Stromal cell of bone marrow (primary cell): ENCODE data around the gene PLIN1.
A peak's percentile ranks its signal among the peaks of the same experiment; 100 is the strongest.

Source experiments
- DNase-seq: peaks from one replicate; pipeline ENCODE4 v3.0.0-alpha.2; 2012; ENCODE audit warnings: low read depth

Gene PLIN1

DNA sequence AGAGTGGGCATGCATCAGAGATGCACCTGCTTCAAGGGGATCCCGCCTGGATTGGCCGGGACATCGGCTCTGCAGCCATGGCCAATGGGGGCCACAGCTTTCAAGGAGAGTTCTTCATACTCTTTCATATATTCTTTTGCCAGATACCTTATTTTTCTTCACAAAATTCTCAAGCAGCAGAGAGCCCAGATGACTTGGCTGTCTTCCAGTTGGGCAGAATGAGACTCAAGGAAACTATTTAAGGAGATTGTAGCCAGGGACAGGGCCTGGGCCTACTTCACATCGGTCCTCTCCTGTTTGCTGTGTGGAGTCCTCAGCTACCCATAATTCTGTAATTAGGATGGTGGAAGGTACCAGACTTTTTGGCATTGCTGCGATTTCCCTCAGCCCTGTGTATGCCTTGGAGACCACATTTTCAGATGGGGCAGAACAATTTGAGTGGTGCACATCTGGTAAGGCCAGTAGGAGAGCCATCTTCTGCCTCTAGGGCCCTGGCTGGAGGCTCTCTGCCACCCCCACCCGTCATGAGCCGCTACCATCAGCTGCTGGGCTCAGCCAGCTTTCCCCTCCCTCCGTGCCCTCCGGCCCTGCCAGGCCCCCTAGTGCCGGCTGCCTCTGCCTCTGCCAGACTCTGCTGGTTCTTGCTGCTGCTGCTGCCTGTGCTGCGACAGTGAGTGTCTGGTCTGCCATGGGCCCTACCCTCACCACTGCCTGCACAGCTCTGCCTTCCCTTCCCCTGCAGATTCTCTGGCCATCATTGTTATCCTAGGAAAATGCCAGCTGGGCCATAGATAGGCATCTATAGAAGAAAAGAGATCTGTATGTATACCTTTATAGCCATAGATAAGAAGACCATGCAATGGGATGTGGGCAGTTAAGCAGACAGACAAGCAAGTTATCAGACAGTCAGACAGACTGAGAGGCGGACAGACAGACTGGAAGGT, 6.7 kb downstream of the PLIN1 start:
- peak; percentile 54 for DNase-seq

DNA sequence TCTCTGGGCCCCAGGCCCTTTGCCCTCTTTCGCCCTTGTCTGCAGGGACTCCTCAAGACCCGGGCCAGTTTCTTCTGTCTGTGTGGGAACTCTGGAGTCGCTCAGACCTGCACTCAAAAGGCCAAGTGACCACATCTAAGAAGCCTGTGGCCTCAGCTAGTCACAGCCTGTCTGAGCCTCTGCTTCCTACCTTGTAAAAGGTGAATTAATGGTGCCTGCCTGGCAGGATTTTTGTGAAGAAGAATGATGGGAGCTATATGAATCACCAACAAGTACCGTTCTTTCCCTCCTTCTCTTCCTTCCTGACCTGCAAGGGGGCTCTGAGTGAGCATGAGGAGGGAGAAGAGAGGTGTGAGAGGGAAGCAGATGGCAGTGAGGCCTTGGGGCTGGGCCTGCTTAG, 7.5 kb downstream of the PLIN1 start:
- no peak for DNase-seq

GRCh38 chr15:89670971-89671560, 8.1 kb downstream of the PLIN1 start:
- no peak for DNase-seq

DNA sequence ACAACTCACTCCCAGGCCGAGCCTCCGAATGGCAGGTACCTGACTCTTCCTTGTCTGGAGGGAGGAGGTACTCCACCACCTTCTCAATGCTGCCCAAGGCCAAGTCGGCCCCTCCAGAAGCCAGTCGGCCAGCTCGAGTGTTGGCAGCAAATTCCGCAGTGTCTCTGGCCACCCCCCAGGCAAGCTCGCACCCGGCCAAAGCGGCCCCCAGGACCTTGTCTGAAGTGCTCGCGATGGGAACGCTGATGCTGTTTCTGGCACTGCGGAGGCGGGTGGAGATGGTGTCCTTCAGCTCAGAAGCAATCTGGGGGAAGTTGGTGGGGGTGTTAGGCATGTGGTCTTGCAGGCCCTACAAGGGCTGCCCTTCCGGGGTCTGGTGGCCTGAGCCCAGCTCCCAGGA, 9.2 kb downstream of the PLIN1 start:
- DNase-seq = no peak

DNA sequence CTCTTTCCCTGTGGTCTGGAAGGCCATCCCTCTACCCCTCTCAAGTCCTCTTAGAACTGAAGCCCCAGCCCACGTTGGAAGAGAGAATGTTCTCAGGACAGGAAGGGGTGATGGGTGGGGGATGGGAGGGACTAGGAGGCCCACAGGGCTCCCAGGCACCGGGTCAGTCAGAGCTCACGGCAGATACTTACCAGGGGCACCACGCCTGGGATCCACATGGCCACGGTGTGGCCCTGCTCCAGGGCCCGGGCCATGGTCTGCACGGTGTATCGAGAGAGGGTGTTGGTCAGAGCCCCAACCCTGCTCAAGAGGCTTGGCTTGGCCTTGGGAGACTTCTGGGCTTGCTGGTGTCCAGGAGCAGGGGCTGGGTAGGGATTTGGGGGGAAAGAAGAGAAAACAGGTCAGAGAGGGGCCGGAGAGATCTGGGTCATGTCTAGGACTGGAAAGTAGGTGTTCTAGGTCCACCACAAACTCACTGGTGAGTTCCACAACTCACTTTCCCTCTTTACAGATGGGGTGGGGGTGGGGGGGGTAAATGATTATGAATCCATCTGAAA, 9.8 kb downstream of the PLIN1 start:
- DNase-seq = no peak

- DNase-seq = no peak
These were observed 11.0 kb downstream of the PLIN1 start for GRCh38 chr15:89668171-89668570.

- no peak for DNase-seq
These were observed 11.5 kb downstream of the PLIN1 start for GRCh38 chr15:89667706-89667960.

DNA sequence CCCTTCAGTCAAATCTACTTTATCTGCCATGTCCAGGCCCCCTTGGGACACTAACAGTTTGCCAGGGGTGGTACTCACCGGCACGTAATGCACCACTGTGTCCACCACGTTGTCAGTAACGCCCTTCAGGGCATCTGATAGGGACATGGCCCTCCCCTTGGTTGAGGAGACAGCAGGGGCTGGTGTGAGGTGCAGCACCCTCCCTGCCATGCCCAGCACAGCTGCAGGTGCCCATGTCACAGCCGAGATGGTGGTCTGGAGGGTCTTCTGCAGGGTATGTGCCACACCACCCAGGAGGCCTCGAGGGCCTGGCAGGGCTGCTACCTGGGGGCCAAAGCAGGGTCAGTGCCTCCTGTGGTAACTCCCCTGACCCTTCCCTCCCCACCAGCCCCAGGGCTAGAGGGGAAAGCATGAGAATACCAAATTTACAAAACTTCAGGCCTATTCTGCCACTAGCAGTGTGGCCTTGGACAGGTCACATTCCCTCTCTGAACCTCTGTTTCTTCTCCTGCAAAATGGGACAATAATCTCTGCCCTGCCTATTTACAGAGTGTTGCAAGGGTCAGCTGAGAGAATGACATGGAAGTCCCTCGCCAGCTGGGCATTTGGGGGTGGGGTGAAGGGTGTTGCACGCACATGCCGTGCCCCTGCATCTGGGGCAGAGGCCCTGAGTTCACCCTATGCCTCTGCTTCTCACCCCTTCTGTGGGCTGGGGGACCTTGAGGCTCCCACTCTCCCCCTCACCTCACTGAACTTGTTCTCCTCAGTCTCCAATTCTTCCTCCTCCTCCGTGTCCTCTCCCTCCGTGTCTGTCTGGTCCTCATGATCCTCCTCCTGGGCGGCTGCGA, 12.1 kb downstream of the PLIN1 start:
- DNase-seq = no peak

- no peak for DNase-seq
These were observed 12.8 kb downstream of the PLIN1 start for GRCh38 chr15:89666184-89666857.

DNA sequence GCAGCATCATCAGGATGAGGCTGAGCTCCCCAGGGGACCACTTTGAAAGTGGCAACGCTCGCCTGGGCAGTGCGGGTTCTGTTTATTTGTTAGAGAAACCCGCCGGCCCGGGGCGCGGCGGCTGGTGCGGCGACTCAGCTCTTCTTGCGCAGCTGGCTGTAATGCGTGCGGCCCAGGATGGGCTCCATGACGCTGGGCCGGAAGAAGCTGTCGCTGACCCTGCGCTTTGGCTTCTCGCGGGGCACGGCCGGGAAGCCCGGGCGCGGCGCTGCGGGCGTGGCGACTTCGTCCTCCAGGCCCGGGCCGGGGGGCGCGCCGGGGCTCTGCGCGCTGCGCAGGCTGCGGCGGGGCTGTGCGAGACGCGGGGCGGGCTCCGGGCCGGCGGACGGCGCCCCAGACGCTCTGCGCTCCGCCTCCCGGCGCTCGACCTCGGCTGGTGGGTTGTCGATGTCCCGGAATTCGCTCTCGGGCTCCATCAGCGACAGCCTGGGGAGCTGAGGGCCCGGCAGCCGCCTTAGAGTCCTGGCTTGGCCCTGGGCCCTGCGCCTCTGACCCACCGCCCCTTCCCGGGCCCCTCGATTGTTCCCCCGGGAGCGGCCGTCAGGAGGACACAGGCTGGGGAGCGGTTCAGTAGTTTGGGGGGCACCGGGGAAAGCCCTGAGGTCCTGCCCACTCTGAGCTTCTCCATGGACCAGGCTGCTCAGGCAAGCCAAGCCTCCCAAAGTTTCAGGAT, 13.6 kb downstream of the PLIN1 start:
- DNase-seq = no peak

GRCh38 chr15:89664441-89665350, 14.5 kb downstream of the PLIN1 start:
- no peak for DNase-seq

- DNase-seq = peak; percentile 81
These were observed 16.1 kb downstream of the PLIN1 start for GRCh38 chr15:89662893-89663626.

- no peak for DNase-seq
These were observed 18.6 kb downstream of the PLIN1 start for GRCh38 chr15:89660556-89660955.

DNA sequence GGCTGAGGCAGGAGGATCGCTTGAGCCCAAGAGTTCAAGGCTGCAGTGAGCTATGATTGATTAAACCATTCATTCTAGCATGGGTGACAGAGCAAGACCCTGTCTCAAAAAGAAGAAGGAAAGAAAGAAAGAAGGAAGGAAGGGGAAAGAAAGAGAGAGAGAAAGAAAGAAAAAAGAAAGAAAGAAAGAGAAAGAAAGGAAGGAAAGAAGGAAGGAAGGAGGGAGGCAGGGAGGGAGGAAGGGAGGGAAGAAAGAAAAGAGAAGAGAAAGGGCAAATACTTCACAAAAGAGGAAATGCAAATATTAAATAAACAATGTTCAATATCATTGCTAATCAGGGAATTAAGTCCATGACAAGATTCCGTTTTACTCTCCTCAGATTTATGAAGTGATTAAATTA, 19.9 kb downstream of the PLIN1 start:
- DNase-seq = no peak

DNA sequence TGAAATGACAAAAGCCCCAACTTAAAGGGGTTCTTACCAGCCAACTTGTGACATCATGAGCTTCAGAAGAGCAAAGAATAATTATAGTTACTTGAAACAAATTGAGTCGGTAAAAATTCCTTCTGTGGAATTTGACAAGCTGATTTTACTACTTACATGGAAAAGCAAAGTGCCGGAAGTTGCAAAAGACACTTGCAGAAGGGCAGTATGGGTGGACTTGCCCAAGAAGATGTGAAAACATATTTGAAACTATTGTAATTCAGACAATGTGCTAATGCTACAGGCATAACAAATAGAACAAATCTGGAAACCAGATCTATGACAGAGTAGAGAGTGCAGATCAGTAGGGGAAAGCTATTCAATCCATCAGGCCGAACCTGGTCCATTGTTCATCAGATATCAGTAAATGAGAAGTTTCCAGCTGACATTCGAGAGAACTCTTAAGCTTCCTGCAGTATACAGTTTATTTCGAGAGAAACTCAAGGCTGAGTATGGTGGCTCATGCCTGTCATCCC, 21.4 kb downstream of the PLIN1 start:
- DNase-seq = no peak

DNA sequence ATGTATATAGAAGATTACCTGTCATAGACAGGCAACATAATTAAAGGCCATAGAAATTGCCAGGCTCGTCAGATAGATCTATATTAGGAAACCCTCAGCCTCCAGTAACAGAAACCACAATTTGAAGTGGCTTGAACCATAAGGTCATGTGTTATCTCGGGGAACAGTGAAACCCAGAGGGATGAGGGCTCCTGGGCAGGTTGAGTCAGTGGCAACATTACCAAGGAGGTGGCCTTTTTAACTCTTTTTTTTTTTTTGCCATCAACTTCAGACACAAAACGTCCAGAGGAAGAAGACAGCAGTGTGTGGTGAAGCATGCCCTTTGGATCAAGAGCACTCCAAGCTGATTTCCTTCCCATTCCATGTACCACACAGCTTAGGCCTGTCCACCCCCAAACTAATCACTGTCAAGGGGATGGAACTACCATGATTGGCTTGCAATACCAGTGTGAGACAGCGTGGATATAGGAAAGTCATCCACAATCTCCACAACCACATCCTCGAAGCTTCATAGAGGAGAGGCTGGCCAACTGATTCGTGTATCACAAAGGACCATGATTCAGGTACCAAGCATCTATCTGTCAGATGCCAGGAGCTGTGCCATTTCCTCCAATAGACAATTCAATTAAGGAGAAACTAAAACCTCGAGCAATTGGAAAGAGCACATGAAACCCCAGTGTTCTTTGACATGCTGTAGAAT, 22.9 kb downstream of the PLIN1 start:
- DNase-seq = no peak

- DNase-seq = no peak
These were observed 24.0 kb downstream of the PLIN1 start, which contains the start of gene KIF7 for GRCh38 chr15:89654847-89655805. Gene KIF7 (minus strand): TSS chr15:89655467. CDS start chr15:89652930, 2,537 bp downstream.
